Fibroblast of lung (primary cell): ENCODE data around the gene C1orf210.

Experiments
- EZH2 ChIP-seq: IDR thresholded peaks from 2 replicates; pipeline ENCODE4 v1.5.1; 2012; ENCODE audit warnings: low read length, control low read depth, mild to moderate bottlenecking; ENCODE audit errors: missing control alignments
- TF ChIP-seq, protein P1 (sequence below), 2 donors: IDR thresholded peaks in 1 of 2; conservative IDR thresholded peaks in 1 of 2; 1 replicate in 1 of 2; 2 replicates in 1 of 2; pipeline ENCODE4 v1.5.1; 2011 to 2012; ENCODE audit warnings: low read length in 2 of 2, control low read depth in 1 of 2, inconsistent platforms in 1 of 2, low read depth in 1 of 2, mild to moderate bottlenecking in 1 of 2

DNA sequence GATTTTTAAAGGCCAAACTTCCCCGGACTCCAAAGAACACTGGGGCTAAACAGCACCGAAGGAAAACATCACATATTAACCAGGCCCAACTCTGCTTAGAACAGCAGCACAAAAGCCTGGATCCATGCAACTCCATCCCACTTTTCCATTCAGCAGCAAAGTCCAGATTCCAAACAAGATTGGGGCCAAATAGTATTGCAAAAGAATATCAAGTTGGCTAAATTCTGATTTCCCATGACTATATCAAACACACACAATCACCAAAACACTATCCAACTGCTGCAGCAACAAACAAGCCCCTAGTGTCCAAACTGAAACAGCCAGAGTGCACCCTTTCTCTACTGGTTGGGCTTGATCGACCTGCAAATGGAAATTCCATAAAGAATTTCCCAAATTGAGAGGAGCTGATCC lies 35.0 kb downstream of the C1orf210 start:
- TF ChIP-seq, protein P1, sequence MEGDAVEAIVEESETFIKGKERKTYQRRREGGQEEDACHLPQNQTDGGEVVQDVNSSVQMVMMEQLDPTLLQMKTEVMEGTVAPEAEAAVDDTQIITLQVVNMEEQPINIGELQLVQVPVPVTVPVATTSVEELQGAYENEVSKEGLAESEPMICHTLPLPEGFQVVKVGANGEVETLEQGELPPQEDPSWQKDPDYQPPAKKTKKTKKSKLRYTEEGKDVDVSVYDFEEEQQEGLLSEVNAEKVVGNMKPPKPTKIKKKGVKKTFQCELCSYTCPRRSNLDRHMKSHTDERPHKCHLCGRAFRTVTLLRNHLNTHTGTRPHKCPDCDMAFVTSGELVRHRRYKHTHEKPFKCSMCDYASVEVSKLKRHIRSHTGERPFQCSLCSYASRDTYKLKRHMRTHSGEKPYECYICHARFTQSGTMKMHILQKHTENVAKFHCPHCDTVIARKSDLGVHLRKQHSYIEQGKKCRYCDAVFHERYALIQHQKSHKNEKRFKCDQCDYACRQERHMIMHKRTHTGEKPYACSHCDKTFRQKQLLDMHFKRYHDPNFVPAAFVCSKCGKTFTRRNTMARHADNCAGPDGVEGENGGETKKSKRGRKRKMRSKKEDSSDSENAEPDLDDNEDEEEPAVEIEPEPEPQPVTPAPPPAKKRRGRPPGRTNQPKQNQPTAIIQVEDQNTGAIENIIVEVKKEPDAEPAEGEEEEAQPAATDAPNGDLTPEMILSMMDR (conservative IDR thresholded peaks at IDR 0.05 in 1 of 2, IDR thresholded peaks at IDR 0.05 in 1 of 2; ENCODE audit: low read depth in 1 of 2, low read length in 2 of 2), result no peak
- TF ChIP-seq EZH2, result no peak
